GM10248 (cell line): ENCODE data around the gene UBE2C.

ENCODE experiments used
- CTCF ChIA-PET: fragments of 300-600 bp; sonication (Branson Sonifier 250); formaldehyde crosslinking; extraction: SDS; loops from one replicate; lab custom pipeline; 2021; ENCODE audit warnings: antibody characterized with exemption; lab: Yijun Ruan, JAX
- POLR2A ChIA-PET: fragments of 350-650 bp; sonication (Branson Sonifier 250); formaldehyde crosslinking; extraction: SDS; loops from one replicate; lab custom pipeline; 2020; ENCODE audit warnings: antibody characterized with exemption; lab: Yijun Ruan, JAX
- DNase-seq: peaks from one replicate; pipeline ENCODE4 v3.0.0; 2012; ENCODE audit errors: extremely low spot score
- TF ChIP-seq, protein P1 (sequence below): IDR thresholded peaks from 2 replicates; pipeline ENCODE4 v1.5.1; 2012; ENCODE audit warnings: mild to moderate bottlenecking, low read depth; ENCODE audit errors: extremely low read depth, missing control alignments, control extremely low read depth

UBE2C gene

DNA sequence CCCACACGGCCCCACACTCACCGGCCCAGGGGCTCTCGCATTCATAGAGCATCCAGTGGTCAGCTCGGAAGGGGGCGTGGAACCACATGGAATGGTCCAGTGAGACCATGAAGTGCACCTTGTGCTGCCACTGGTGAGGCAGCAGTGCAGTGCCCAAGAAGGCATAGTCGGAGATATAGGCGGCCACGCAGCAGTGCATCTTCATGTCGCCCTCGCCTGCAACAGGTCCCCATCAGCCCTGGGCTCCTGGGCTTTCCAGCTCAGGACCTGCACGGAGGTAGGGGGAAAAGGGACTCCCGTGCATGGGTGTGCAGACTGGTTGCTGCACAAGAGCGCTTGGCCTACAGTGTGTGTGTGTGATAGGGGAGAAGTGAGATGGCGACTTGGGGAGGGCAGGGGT is 31.1 kb downstream of the UBE2C start:
- TF ChIP-seq, protein P1, sequence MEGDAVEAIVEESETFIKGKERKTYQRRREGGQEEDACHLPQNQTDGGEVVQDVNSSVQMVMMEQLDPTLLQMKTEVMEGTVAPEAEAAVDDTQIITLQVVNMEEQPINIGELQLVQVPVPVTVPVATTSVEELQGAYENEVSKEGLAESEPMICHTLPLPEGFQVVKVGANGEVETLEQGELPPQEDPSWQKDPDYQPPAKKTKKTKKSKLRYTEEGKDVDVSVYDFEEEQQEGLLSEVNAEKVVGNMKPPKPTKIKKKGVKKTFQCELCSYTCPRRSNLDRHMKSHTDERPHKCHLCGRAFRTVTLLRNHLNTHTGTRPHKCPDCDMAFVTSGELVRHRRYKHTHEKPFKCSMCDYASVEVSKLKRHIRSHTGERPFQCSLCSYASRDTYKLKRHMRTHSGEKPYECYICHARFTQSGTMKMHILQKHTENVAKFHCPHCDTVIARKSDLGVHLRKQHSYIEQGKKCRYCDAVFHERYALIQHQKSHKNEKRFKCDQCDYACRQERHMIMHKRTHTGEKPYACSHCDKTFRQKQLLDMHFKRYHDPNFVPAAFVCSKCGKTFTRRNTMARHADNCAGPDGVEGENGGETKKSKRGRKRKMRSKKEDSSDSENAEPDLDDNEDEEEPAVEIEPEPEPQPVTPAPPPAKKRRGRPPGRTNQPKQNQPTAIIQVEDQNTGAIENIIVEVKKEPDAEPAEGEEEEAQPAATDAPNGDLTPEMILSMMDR = no peak
- no peak for DNase-seq
- ChIA-PET CTCF (interaction anchor here (1.2 kb wide), 1 partner anchor 44 kb away, joined by 3 read pairs; no protein-coding TSS in a partner anchor), POLR2A (no interaction called here)

DNA sequence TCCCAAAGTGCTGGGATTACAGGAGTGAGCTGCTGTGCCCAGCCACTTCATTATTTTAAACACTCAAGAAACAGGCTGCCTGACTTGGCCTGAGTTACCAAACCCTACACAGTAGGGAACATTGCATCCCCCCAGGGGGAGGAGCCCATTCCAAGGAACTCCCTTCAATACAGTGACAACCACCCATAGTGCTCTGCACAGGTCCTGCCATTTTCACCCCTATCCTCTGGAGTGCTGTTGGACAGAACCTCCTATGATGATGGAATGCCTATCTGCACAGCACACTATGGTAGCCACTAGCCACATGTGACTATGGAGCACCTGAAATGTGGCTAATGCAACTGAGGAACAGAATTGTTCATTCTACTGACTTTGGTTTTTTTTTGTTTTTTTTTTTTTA is 33.0 kb downstream of the UBE2C start:
- ChIA-PET CTCF (interaction anchor here (1.3 kb wide), 1 partner anchor 45 kb away, joined by 3 read pairs; no protein-coding TSS in a partner anchor), POLR2A (no interaction called here)
- TF ChIP-seq, protein P1 = no peak
- DNase-seq = no peak

DNA sequence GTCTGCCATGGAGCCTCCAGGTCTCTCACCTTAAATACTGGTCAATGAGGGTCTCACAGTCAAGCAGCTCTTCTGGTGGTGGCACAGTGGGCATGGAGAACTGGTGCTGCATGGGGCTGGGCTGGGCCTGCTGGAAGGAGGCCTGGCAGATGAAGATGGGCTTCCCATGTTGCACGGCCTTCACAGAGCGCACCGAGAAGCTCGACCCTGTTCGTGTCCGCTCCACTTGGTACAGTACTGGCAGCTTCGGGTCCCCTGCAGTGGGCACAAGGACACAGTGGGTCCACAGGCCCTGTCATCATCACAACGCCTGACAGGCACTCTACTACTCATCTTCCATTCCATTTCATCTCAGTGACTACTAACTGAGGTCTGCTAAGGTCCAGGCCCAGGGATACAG is 36.0 kb downstream of the UBE2C start:
- no peak for DNase-seq
- ChIA-PET CTCF (no interaction called here), POLR2A (no interaction called here)
- TF ChIP-seq, protein P1 = no peak

- DNase-seq = no peak
- CTCF ChIA-PET = no interaction called here
- TF ChIP-seq, protein P1 = no peak
- POLR2A ChIA-PET = no interaction called here
Observed at GRCh38 chr20:45848969-45849582, 36.6 kb downstream of the UBE2C start.

DNA sequence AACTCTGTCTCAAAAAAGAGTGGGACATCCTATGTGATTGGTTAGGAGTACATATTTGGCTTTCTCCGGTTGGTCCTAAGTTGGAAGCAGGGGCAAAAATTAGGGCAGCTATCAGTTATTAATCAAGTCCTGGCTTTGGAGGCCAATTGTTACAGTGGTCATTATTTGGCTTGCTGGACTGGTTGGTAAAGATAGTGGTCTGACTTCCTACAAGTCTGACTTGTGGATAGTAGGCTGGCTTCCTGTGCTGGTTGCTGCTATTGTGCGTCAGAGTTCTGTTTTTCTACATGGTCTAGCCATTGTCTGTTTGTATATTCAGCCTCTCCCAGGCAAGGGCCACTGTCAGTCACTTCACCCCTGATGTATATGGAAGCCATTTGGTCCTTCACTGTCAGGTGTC is 37.8 kb downstream of the UBE2C start:
- CTCF ChIA-PET = interaction anchor here (1.4 kb wide), 1 partner anchor 9 kb away, joined by 4 read pairs; no protein-coding TSS in a partner anchor
- TF ChIP-seq, protein P1 = no peak
- no peak for DNase-seq
- POLR2A ChIA-PET = no interaction called here

DNA sequence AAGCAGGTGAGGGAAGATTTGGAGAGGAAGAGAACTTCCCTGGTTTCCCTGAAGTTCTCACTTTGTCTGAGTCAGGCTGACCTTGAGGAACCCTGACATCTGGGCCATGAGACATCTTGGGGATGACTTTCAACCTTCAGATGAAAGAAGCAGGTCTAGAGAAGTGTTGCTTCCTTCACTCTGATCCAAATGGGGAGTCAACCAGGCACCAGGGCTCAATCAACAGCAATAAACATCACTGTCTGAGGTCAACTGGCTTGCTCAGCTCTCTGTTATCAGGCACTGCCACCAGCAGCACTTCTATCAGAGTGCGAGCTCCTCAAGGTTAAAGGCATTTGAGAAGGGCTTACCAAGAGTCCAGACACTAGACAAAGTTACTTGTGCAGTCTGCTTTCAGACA is 38.5 kb downstream of the UBE2C start:
- TF ChIP-seq, protein P1 = no peak
- no peak for DNase-seq
- ChIA-PET CTCF (interaction anchor here (1.4 kb wide), 1 partner anchor 9 kb away, joined by 4 read pairs; no protein-coding TSS in a partner anchor), POLR2A (interaction anchor here (0.8 kb wide), 1 partner anchor 9 kb away, joined by 3 read pairs; no protein-coding TSS in a partner anchor)
